Activated T-cell treated with anti-CD3 and anti-CD28 coated beads, Interleukin-2, amount 50 U/mL, for 1 hour (primary cell): ENCODE measurements around the gene COP1.

Source experiments
- DNase-seq: peaks from one replicate; pipeline ENCODE4 v3.0.0-alpha.2; 2020

The COP1 gene

GRCh38 chr1:176198413-176198812, 8.7 kb downstream of the COP1 start:
- DNase-seq, result no peak

GRCh38 chr1:176196728-176197127, 10.4 kb downstream of the COP1 start:
- DNase-seq, result no peak

DNA sequence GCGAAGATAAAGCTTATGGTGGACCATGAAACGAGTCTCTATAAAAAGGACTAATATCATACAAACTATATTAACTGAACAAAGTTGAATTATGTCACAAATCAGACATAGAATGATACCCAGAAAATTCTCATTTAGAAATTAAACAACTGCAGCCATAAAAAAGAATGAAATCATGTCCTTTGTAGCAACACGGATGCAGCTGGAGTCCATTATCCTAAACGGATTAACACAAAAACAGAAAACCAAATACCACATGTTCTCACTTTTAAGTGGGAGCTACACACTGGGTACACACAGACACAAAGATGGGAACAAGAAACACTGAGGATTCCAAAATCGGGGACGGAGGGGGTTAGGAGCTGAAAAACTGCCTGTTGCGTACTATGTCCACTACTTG, 11.5 kb downstream of the COP1 start:
- DNase-seq, result no peak

DNA sequence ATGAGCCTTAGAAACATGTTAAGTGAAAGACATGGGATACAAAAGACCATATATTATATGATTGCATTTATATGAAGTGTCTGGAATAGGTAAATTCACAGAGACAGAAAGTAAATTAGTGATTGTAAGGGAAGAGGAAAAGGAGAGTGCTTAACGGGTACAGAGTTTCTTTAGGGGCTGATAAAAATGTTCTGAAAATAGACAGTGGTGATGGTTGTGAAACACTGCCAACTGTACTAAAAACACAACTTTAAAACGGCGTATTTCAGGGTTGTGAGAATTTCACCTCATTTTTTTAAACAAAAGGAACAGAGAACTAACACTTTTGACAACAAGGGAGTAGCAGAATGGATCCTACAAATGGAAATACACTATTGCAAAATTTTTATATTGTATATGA, 13.4 kb downstream of the COP1 start:
- DNase-seq, result no peak

DNA sequence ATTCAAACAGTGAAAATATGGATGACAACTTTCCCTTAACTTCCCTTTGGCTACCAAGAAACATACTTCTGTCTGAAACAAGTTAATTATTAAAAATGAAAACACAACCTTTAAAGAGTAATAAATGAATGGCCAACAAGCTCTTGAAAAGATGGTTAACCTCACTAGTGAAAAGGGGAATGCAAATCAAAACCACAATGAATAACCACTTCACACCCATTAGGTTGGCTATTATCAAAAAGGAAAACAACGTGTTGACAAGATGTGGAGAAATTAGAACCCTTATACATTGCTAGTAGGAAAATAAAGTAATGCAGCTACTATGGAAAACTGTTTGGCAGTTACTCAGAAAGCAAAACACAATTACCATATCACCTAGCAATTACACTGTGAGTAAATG, 14.1 kb downstream of the COP1 start:
- no peak for DNase-seq

GRCh38 chr1:176188604-176189003, 18.5 kb downstream of the COP1 start:
- no peak for DNase-seq

- DNase-seq, result no peak
Observed at GRCh38 chr1:176187001-176187400, 20.1 kb downstream of the COP1 start.

DNA sequence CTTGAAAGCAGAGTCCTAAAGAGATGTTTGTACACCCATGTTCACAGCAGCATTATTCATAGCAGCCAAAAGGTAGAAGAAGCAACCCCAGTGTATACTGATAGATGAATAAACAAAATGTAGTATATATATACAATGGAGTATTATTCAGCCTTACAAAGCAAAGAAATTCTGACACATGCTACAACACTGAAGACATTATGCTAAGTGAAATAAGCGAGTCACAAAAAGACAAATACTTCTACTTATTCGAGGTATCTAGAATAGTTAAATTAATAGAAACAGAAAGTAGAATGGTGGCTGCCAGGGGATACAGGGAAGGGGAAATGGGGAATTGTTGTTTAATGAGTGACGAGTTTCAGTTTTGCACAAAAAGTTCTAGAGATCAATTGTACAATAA, 23.5 kb downstream of the COP1 start:
- no peak for DNase-seq

- DNase-seq, result no peak
Observed at GRCh38 chr1:176178316-176178715, 28.8 kb downstream of the COP1 start.

- no peak for DNase-seq
Observed at GRCh38 chr1:176177764-176178163, 29.3 kb downstream of the COP1 start.

DNA sequence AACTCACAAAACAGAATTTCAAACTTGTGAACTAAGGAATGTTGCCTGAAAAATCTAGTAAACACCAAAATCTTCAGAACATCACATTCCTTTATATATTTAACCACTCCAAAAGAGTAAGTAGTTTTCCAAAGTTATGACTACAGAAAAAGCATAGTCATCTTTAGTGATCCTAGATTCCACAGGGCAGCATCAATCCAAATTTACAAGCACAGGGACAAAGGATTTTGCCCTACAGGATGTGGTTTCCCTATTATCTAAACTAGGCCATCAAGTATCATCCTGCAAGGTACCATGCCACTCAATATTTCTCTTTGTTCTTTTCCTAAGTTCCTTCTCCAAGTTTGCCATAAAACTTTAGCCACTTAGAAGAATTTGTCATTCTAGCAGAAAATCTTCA, 33.0 kb downstream of the COP1 start:
- no peak for DNase-seq

GRCh38 chr1:176172215-176172614, 34.9 kb downstream of the COP1 start:
- no peak for DNase-seq

DNA sequence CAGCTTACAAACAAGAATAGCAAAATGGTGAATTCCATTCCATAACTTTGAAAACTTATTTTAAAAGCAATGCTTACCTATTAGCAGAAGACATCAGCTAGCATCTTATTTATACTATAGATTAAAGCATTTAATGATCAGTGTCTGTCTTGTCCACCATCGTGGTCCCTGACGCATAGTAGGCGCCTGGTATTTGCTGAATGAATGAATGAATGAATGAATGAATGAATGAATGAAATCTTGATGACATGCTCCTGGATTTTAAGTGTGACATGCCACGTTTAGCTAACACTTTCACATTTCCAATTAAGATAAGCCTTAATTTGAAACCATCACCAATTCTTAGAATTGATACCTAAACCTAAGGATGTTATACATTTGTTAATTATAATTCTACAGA, 39.9 kb downstream of the COP1 start:
- DNase-seq, result no peak

DNA sequence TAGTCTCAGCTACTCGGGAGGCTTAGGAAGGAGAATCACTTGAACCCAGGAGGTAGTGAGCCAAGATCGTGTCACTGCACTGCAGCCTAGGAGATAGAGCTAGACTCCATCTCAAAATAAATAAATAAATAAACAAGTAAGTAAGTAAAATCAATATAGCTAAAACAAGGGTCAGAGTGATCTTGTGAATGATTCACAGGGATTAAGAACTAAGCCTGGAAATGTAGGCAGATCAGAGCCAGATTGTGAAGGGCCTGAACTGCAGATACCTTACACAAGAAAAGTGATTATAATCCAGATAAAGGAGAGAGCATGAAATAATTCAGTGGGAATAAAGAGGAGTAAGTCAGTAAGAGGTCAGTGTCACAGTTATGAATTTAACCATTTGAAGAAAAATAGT, 41.5 kb downstream of the COP1 start:
- DNase-seq, result no peak

DNA sequence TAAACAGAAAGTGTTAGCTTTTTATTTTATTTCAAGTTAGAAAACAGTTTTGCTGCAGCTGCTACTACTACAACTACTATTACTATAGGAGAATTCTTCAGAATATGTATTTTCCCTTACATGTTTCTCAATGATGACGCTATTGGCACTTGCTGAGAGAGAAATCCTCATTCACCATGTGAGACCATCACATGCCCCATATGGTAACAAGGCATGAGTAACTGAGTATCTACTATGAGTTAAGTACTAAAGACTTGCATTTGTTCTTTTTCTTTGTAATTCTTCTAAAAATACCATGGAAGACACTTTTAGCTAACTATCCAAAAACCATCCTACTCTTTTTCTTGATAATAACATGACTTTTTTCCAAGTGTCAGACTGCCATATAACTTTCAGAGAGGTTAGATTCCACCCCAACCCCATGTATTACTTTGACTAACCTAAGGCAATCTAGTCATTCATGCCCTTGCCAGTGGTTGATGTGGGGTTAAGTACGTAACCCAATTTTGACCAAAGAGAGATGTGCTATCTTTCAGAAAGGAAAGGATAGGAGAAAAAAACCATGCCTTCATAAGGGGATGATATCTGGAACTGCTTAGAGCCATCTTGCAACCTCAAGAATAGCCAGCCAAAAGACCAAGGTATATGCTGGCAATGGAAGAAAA, 42.9 kb downstream of the COP1 start:
- DNase-seq, result no peak

DNA sequence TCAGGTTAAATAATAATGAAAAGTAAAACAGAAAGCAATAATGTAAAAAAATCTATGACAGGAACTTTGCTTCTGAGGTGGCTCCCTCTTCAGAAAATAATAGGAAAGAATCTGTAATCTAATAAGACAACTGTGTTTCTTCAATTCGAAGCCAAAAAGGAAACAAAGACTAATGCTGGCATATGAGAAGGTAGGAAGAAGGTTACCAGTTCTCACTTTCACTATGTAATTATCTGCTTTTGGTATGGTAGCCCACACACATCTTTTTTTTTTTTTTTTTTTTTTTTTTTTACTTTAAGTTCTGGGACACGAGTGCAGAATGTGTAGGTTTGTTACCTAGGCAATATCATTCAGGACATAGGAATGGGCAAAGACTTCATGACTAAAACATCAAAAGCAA, 47.1 kb downstream of the COP1 start:
- DNase-seq, result no peak

DNA sequence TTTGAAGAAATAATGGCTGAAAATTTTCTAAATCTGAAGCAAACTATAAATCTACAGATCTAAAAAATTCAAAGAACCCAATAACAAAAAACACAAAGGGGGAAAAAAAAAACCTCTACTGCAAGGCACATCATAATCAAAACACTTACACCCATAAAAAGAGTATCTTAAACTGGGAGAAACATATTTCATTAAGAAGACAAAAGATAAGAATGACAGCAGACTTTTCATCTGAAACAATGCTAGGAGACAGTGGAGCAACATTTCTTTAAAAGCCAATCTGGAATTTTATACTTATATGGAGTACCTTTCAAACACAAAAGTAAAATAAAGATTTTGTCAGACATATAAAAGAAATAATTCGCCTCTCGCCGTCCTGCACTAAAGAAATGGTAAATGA, 49.1 kb downstream of the COP1 start:
- DNase-seq, result no peak

DNA sequence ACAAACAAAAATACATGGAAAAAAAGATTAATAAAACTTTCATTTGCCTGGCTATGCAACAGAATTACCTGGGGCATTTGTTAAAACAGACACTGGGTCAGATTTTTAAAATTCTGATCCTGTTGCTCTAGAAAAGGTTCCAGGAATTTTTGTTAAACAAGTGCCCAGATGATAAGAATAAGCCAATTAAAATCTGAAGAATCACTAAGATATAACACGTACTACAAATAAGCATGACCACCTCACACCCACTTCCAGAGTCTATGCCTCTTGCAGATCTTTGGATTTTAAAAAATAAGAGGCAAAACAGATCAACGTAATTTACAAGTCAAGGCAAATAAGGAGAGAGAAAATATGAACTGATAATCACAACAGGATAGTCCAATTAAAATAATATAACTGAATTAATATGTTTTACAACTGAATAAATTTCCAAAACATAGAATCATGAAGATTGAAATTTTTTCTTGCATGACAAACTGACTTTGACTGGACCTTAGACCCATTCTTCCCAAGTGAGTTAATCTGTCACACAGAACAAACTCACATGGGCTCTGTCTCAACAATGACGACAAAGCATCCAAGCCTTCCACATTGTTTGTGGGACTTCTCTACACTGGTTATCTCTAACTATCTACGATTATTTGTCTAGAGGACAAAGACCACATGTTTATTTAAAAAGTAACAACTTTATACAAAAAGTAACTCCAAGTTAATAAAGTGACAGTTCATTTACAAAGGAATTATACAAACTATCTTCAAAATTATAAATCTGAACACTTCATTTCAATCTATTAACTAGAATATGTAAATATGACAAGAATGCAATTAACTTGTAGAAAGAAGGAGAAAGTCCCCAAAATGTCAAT, 56.9 kb downstream of the COP1 start:
- DNase-seq, result no peak

DNA sequence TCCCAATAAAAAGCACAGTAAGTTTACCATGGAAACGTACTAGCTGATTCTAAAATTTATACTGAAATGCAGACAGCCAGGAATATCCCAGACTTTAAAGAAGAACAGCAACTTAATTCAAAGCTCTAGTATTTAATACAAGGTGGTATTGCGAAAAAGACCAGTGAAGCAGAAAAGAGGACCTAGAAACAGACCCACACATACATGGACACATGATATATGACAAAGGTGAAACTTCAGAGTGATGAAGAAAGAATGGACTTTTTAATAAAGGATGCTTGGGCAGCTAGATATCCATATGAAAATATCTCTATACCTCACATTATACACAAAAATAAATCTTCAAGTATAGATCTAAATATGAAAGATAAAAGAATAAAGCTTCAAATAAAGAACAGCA, 62.6 kb downstream of the COP1 start:
- DNase-seq, result no peak

GRCh38 chr1:176142973-176143372, 64.1 kb downstream of the COP1 start:
- no peak for DNase-seq

GRCh38 chr1:176141449-176141848, 65.6 kb downstream of the COP1 start:
- DNase-seq, result no peak

DNA sequence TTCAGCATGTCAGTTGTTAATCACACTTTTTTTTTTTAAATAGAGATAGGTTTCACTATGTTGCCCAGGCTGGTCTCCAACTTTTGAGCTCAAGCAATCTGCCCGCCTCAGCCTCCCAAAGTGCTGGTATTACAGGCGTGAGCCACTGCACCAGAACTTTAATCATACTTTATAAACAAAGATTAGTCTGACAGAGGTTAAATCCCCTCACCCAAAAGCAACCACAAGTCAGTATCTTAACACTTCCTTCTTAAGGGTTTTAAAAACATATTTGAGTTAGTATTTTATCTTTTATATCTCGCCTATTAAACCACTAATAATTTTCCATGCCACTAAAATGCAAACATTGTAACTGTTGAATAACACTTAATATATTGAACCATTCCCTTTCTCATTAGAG, 70.2 kb downstream of the COP1 start:
- DNase-seq, result no peak

DNA sequence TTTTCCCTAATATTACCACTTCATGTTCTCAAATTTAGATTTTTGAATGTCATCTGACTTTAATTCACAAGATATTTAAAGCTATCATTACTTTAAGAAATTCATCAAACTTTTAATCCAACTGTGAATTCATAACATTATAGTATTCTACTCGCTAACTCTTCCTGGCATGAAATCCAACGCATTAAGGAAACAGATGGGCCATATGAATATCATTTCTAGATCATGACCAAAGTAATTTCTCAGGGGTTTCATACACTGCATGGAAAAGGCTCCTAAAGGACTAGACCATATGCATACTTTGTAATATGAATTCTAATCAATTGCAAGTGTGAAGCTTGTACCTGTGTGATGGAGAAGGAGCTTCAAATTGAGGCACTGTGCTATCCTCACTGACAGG, 72.4 kb downstream of the COP1 start:
- no peak for DNase-seq

DNA sequence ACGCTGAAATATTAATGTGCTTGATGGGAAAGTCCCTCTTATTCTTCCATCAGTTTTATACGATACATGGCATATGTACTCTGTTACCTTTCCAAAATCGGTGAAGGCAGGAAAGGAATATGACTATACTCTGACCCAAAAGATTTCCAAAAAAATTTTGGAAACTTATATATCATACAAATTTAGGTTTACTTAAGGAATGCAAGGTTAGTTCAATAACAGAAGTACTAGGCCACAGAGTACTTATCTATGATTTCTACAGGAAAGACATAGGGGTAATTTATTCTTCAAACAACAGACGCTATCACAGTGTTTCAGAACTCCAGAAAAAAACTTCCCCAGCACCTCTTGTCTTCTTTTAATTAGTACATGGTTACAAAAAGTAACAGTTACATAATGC, 84.8 kb downstream of the COP1 start:
- no peak for DNase-seq

DNA sequence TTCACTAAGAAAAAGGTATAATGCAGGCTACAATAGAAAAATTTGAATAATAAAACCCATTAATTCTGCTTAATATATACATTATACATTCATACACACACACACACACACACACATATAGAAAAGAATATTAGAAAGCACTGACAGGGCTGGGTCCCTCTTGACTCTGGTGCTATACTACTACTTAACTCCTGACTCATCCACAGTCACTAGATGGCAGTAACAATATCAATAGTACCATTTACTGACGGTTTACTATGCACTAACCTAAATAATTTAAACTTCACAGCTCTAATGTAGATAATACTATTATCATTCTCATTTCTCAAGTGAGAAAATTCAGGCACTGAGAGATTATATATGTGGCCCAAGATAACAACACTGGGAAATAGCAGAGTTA, 87.5 kb downstream of the COP1 start:
- DNase-seq, result no peak
